ENCODE measurements around the gene BCL7B. TPM values are rescaled to one million over a fixed set of nuclear protein-coding genes. Genes with fewer than 3 reads are reported as not detected.
A peak's percentile ranks its signal among the peaks of the same experiment; 100 is the strongest.
"Not testable (repeated sequence)": the region's sequence is repeated elsewhere in the genome, so short reads cannot be mapped to it uniquely, and the experiment has no call there.

The BCL7B gene
- total RNA-seq, 1 donor from 2014 or later, result 40.4 TPM

- H3K9me3 Mint-ChIP-seq, result no peaks in the 10 kb centered on the region
- no peaks in the 10 kb centered on the region for H3K36me3 Mint-ChIP-seq
- peaks cover 5% of the 10 kb centered on the region for H3K4me1 Mint-ChIP-seq
- H3K27ac Mint-ChIP-seq, result no peak overlapping the region
- no peak for DNase-seq (ENCODE audit: low spot score in 2 of 2, unreplicated experiment in 2 of 2)
- no peak for TF ChIP-seq CTCF (IDR thresholded peaks at IDR 0.05; ENCODE audit: unreplicated experiment)
- no peaks in the 10 kb centered on the region for H3K27me3 Mint-ChIP-seq (ENCODE audit: low read depth)
- no peak overlapping the region for H3K4me3 Mint-ChIP-seq
These were observed 27.7 kb upstream of the BCL7B start for GRCh38 chr7:73585196-73585595.

GRCh38 chr7:73582664-73583202 is 25.2 kb upstream of the BCL7B start:
- Mint-ChIP-seq H3K27ac (no peak overlapping the region), H3K9me3 (no peaks in the 10 kb centered on the region), H3K4me3 (no peak overlapping the region), H3K4me1 (peaks cover 12% of the 10 kb centered on the region), H3K36me3 (no peaks in the 10 kb centered on the region), H3K27me3 (ENCODE audit: low read depth) (no peaks in the 10 kb centered on the region)
- no peak for DNase-seq (ENCODE audit: low spot score in 2 of 2, unreplicated experiment in 2 of 2)
- TF ChIP-seq CTCF (IDR thresholded peaks at IDR 0.05; ENCODE audit: unreplicated experiment), result no peak

- H3K36me3 Mint-ChIP-seq; H3K4me3 Mint-ChIP-seq; H3K27me3 Mint-ChIP-seq (ENCODE audit: low read depth); H3K9me3 Mint-ChIP-seq; DNase-seq (ENCODE audit: low spot score in 2 of 2, unreplicated experiment in 2 of 2); H3K27ac Mint-ChIP-seq: not testable (repeated sequence)
- H3K4me1 Mint-ChIP-seq, result peaks cover 21% of the 10 kb centered on the region
These were observed 23.5 kb upstream of the BCL7B start for GRCh38 chr7:73581006-73581405.

GRCh38 chr7:73578342-73579128 is 21.0 kb upstream of the BCL7B start, which contains the start of gene TBL2:
TBL2 (minus strand) TSS chr7:73578579; CDS start chr7:73578549, 30 bp downstream.
- Mint-ChIP-seq H3K27ac (peak within 1 kb of the TSS; percentile 97), H3K36me3 (peaks cover 9% of the 10 kb centered on the region), H3K4me3 (peak within 1 kb of the TSS; percentile 90), H3K9me3 (no peaks in the 10 kb centered on the region), H3K27me3 (ENCODE audit: low read depth) (no peaks in the 10 kb centered on the region), H3K4me1 (peaks cover 21% of the 10 kb centered on the region)
- TF ChIP-seq CTCF (IDR thresholded peaks at IDR 0.05; ENCODE audit: unreplicated experiment), result no peak
- DNase-seq (ENCODE audit: low spot score in 2 of 2, unreplicated experiment in 2 of 2), result peak; percentile 98 to 99

- peaks cover 10% of the 10 kb centered on the region for H3K36me3 Mint-ChIP-seq
- no peaks in the 10 kb centered on the region for H3K27me3 Mint-ChIP-seq (ENCODE audit: low read depth)
- DNase-seq (ENCODE audit: low spot score in 2 of 2, unreplicated experiment in 2 of 2), result peak in 1 of 2 experiments; percentile 63
- H3K27ac Mint-ChIP-seq, result peak overlapping the region; percentile 94
- peak overlapping the region; percentile 90 for H3K4me3 Mint-ChIP-seq
- no peak for TF ChIP-seq CTCF (IDR thresholded peaks at IDR 0.05; ENCODE audit: unreplicated experiment)
- no peaks in the 10 kb centered on the region for H3K9me3 Mint-ChIP-seq
- peaks cover 21% of the 10 kb centered on the region for H3K4me1 Mint-ChIP-seq
These were observed 20.3 kb upstream of the BCL7B start for GRCh38 chr7:73577627-73578341.

GRCh38 chr7:73573791-73574190 is 16.3 kb upstream of the BCL7B start:
- peaks cover 28% of the 10 kb centered on the region for H3K36me3 Mint-ChIP-seq
- H3K27ac Mint-ChIP-seq, result no peak overlapping the region
- no peaks in the 10 kb centered on the region for H3K9me3 Mint-ChIP-seq

More at GRCh38 chr7:73573791-73574190, 16.3 kb upstream of the BCL7B start:
- no peak for DNase-seq (ENCODE audit: low spot score in 2 of 2, unreplicated experiment in 2 of 2)
- Mint-ChIP-seq H3K4me1 (peaks cover 16% of the 10 kb centered on the region), H3K4me3 (no peak overlapping the region), H3K27me3 (ENCODE audit: low read depth) (no peaks in the 10 kb centered on the region)
- TF ChIP-seq CTCF (IDR thresholded peaks at IDR 0.05; ENCODE audit: unreplicated experiment), result no peak

All from mesothelial cell of epicardium (in vitro differentiated cells).